ENCODE data around the gene ZFPM1. TPM values are rescaled to one million over a fixed set of nuclear protein-coding genes. Genes with fewer than 3 reads are reported as not detected.

Gene ZFPM1
- total RNA-seq, 4 donors from 2014 or later: 0.31 to 0.71 (median 0.56) TPM

DNA sequence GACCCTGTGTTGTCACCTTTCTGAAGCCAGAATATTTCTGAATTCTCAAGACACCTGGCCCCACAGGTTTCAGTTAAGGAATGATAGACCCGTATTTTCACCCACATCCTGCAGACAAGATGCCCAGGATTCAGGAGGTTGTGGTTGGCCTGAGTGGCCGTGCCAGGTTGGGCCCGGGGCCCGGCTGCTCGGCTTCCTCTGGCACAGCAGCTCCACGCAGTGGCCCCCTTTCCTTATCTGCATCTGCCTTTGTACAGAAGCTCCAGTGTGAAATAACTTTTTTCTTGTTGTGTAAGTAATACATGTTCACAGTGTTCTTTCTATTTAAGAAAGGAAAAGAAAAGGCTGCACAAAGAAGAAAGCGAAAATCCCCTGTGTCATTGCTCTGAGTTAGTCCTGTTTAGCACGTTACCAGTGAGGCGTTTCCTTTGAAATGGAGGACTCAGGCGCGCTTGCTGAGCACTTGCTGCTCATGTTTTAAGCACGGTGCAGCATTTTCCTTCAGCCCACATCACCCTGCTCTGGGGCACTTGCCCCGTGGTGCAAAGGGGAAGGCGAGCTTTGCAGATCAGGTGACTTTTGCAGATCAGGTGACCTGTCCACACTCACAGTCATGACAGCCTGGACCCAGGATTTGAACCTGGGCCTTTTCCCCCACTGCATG lies 130.0 kb downstream of the ZFPM1 start:
- no peaks in the 10 kb centered on the region for H3K27me3 ChIP-seq
- TF ChIP-seq POLR2A (IDR thresholded peaks at IDR 0.05): no peak
- TF ChIP-seq, protein P1, sequence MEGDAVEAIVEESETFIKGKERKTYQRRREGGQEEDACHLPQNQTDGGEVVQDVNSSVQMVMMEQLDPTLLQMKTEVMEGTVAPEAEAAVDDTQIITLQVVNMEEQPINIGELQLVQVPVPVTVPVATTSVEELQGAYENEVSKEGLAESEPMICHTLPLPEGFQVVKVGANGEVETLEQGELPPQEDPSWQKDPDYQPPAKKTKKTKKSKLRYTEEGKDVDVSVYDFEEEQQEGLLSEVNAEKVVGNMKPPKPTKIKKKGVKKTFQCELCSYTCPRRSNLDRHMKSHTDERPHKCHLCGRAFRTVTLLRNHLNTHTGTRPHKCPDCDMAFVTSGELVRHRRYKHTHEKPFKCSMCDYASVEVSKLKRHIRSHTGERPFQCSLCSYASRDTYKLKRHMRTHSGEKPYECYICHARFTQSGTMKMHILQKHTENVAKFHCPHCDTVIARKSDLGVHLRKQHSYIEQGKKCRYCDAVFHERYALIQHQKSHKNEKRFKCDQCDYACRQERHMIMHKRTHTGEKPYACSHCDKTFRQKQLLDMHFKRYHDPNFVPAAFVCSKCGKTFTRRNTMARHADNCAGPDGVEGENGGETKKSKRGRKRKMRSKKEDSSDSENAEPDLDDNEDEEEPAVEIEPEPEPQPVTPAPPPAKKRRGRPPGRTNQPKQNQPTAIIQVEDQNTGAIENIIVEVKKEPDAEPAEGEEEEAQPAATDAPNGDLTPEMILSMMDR (IDR thresholded peaks at IDR 0.05 in 4 of 5, conservative IDR thresholded peaks at IDR 0.05 in 1 of 5): no peak
- no peak overlapping the region for H3K27ac ChIP-seq
- H3K9me3 ChIP-seq: no peaks in the 10 kb centered on the region
- ATAC-seq (no peak), DNase-seq (no peak)
- in situ Hi-C loops (cut with MboI; ENCODE audit: low sequenced_read_pairs in 4 of 4) (no loop called here), intact Hi-C loops (cut with DNase I; ENCODE audit: low total_unique reads) (no loop called here)
- H3K4me1 ChIP-seq: no peaks in the 10 kb centered on the region
- peaks cover 0 to 22% of the 10 kb centered on the region in 2 donors for H3K36me3 ChIP-seq
- no peak overlapping the region for H3K4me3 ChIP-seq

DNA sequence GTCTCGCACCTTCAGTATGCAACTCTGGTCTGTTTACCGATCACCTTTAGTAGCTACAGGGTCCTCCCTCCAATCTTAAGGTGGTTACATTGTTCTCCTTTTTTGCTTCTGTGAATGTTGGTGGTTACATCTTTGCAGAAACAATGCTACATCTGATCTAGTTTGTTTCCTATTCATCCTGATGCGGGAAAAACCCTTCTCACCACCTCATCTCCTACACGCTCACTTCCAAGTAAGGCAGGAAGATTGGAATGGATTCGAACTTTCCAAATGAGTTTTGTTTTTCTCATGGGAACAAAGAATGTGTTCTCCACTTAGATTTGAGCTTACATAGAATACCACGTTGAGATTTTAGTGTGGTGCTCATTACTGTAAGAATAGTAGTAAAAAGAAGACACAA lies 131.6 kb downstream of the ZFPM1 start:
- in situ Hi-C loops (cut with MboI; ENCODE audit: low sequenced_read_pairs in 4 of 4) (no loop called here), intact Hi-C loops (cut with DNase I; ENCODE audit: low total_unique reads) (no loop called here)
- H3K4me3 ChIP-seq: no peak overlapping the region
- peaks cover 0 to 36% of the 10 kb centered on the region in 2 donors for H3K36me3 ChIP-seq
- H3K4me1 ChIP-seq: no peaks in the 10 kb centered on the region
- no peaks in the 10 kb centered on the region for H3K9me3 ChIP-seq
- no peak overlapping the region for H3K27ac ChIP-seq
- TF ChIP-seq POLR2A (IDR thresholded peaks at IDR 0.05): no peak
- TF ChIP-seq, protein P1 (IDR thresholded peaks at IDR 0.05 in 4 of 5, conservative IDR thresholded peaks at IDR 0.05 in 1 of 5): no peak
- DNase-seq: no peak
- no peak for ATAC-seq
- no peaks in the 10 kb centered on the region for H3K27me3 ChIP-seq

DNA sequence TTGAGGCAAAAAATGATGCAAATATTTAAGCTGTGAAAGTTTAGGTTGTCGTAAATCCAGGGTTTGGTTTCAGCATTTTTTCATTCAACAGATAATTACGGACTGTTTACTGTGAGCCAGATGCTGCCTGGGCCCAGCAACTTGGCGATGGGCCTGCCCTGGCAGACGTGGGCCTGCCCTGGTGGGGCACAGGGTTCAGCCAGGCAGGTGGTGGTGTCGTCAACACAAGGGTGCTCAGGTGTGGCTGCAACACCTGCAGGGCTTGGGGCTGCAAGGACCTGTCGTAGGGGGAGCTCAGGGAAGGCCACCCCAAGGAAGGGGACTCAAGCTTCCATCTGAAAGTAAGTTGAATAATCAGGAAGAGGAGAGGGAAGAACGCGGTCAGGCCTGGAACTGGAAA lies 132.2 kb downstream of the ZFPM1 start:
- no peak for DNase-seq
- in situ Hi-C loops (cut with MboI; ENCODE audit: low sequenced_read_pairs in 4 of 4) (no loop called here), intact Hi-C loops (cut with DNase I; ENCODE audit: low total_unique reads) (no loop called here)
- Histone ChIP-seq H3K4me3 (no peak overlapping the region), H3K9me3 (no peaks in the 10 kb centered on the region), H3K27me3 (no peaks in the 10 kb centered on the region), H3K36me3 (peaks cover 0 to 42% of the 10 kb centered on the region in 2 donors), H3K4me1 (no peaks in the 10 kb centered on the region), H3K27ac (no peak overlapping the region)
- no peak for TF ChIP-seq POLR2A (IDR thresholded peaks at IDR 0.05)
- TF ChIP-seq, protein P1 (IDR thresholded peaks at IDR 0.05 in 4 of 5, conservative IDR thresholded peaks at IDR 0.05 in 1 of 5): no peak
- ATAC-seq: no peak

DNA sequence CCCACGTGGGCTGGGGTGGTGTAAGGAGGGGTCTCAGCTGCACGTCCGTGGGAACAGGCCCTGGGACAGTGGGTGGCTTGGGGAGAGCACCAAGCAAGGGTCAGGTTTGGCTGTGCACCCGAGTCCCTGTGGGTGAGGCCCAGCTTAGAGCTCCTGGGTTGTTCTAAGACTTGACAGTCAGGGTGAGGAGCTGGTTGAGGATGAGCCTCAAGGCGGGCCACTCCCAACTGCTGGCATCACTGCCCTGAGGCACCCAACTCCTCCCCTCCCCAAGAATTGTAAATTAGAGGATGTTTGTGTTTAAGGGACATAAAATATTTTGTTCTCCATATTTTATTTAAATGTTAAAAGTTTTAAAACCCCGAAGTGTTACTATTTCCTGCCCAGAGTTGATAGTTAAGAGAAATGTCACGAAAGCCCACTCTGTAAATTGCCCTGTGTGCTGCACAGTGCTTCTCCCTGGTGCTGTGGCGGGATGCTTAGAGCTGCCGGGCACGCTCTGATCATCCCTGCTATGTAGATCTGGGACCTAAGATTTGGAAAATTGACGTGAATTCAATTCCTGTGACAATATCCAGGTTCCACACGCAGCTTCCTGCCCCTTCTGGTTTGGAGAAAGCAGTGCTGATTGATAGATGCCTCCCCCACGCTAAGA lies 133.0 kb downstream of the ZFPM1 start:
- DNase-seq: no peak
- Histone ChIP-seq H3K4me3 (no peak overlapping the region), H3K36me3 (peaks cover 0 to 35% of the 10 kb centered on the region in 2 donors), H3K4me1 (no peaks in the 10 kb centered on the region), H3K27me3 (no peaks in the 10 kb centered on the region), H3K9me3 (no peaks in the 10 kb centered on the region), H3K27ac (no peak overlapping the region)
- intact Hi-C loops (cut with DNase I; ENCODE audit: low total_unique reads): no loop called here
- TF ChIP-seq POLR2A (IDR thresholded peaks at IDR 0.05): no peak
- TF ChIP-seq, protein P1 (IDR thresholded peaks at IDR 0.05 in 4 of 5, conservative IDR thresholded peaks at IDR 0.05 in 1 of 5): no peak
- in situ Hi-C loops (cut with MboI; ENCODE audit: low sequenced_read_pairs in 4 of 4): no loop called here
- ATAC-seq: no peak

Small RNA genes lying within 50 kb of the gene (microRNA-seq; reads per million reads assigned to microRNA genes)
- gene MIR5189 (ENCODE audit: borderline replicate concordance in 2 of 2): 0 reads per million in 2 donors

Other genes with a start within 250 kb of the ZFPM1 start
- gene ZNF469, start 70.3 kb upstream of the ZFPM1 start, total RNA-seq: under 1 TPM; 0.03 to 0.16 (median 0.07) TPM
- gene ZC3H18, start 117.1 kb downstream of the ZFPM1 start, total RNA-seq: 10 to 100 TPM; 10.9 to 20.5 (median 18.4) TPM
- not detected for gene IL17C, start 185.3 kb downstream of the ZFPM1 start, total RNA-seq
- 10 to 100 TPM in 3 of 4 donors, 1 to 10 TPM in 1; 5.1 to 33.2 (median 28.7) TPM for gene CYBA, start 197.8 kb downstream of the ZFPM1 start, total RNA-seq
- gene MVD, start 209.8 kb downstream of the ZFPM1 start, total RNA-seq: 10 to 100 TPM in 3 of 4 donors, 1 to 10 TPM in 1; 9.0 to 16.3 (median 13.4) TPM
- gene SNAI3, start 233.2 kb downstream of the ZFPM1 start, total RNA-seq: 1 to 10 TPM; 1.2 to 2.2 (median 1.6) TPM